IMR-90 (cell line): Measurements from ENCODE around the gene CACNA2D3. TPM values are rescaled to one million over a fixed set of nuclear protein-coding genes. Genes with fewer than 3 reads are reported as not detected.

Experiments used
- ATAC-seq: fragments of 200-7000 bp; cut with Tn5 transposase; 2 replicates; pipeline ENCODE4 v1.9.1; 2020; ENCODE audit warnings: low read depth, mild to moderate bottlenecking, moderate library complexity
- BruUV-seq: library from RNA; stranded (reverse); fragments of 400-500 nt; replicated peaks from 2 replicates; lab custom pipeline; 2021; lab: Mats Ljungman, UMichigan
- CTCF ChIA-PET: fragments of 300-600 bp; formaldehyde crosslinking; extraction: SDS; loops from one replicate; lab custom pipeline; 2021; ENCODE audit warnings: antibody characterized with exemption; lab: Yijun Ruan, JAX
- POLR2A ChIA-PET: fragments of 300-600 bp; sonication (Branson Sonifier 250); formaldehyde crosslinking; loops from one replicate; lab custom pipeline; 2022; ENCODE audit warnings: antibody characterized with exemption; ENCODE audit not compliant: unreplicated experiment; lab: Charles Lee
- DNase-seq: peaks from one replicate; pipeline ENCODE4 v3.0.0; 2013
- H2AFZ ChIP-seq: replicated peaks from 2 replicates; pipeline ENCODE3; 2013; ENCODE audit warnings: low read length, mild to moderate bottlenecking; ENCODE audit not compliant: poor library complexity
- H2AK5ac ChIP-seq: 2 replicates; pipeline ENCODE4 v1.6.1; 2013; ENCODE audit warnings: low read depth, low read length, inconsistent platforms
- H2AK9ac ChIP-seq: replicated peaks from 2 replicates; pipeline ENCODE3; 2013; ENCODE audit warnings: mild to moderate bottlenecking, low read depth, low read length, moderate library complexity; ENCODE audit not compliant: poor library complexity
- H2BK120ac ChIP-seq: 2 replicates; pipeline ENCODE4 v1.6.1; 2013; ENCODE audit warnings: low read depth, low read length, inconsistent platforms
- H2BK15ac ChIP-seq: 3 replicates; pipeline ENCODE4 v1.6.1; 2013; ENCODE audit warnings: low read depth, low read length, inconsistent platforms
- H2BK20ac ChIP-seq: 2 replicates; pipeline ENCODE4 v1.6.1; 2013; ENCODE audit warnings: low read depth, mild to moderate bottlenecking, inconsistent platforms, low read length, moderate library complexity
- H2BK5ac ChIP-seq: 2 replicates; pipeline ENCODE4 v1.6.1; 2013; ENCODE audit warnings: mild to moderate bottlenecking, low read depth, low read length, inconsistent platforms; ENCODE audit not compliant: poor library complexity, severe bottlenecking
- H3K14ac ChIP-seq: replicated peaks from 2 replicates; pipeline ENCODE4 v1.6.1; 2013; ENCODE audit warnings: low read depth, low read length, inconsistent platforms
- H3K18ac ChIP-seq: 2 replicates; pipeline ENCODE4 v1.6.1; 2013; ENCODE audit warnings: low read depth, low read length, control low read depth
- H3K23ac ChIP-seq: 2 replicates; pipeline ENCODE4 v1.6.1; 2013; ENCODE audit warnings: low read depth, low read length, inconsistent platforms
- H3K27ac ChIP-seq: 2 replicates; pipeline ENCODE4 v1.5.1; 2013; ENCODE audit warnings: mild to moderate bottlenecking, control low read depth, low read length; ENCODE audit not compliant: insufficient read depth
- H3K27me3 ChIP-seq: 2 replicates; pipeline ENCODE4 v1.6.1; 2013; ENCODE audit warnings: low read length; ENCODE audit not compliant: control insufficient read depth, insufficient read depth
- H3K36me3 ChIP-seq: 2 replicates; pipeline ENCODE4 v1.6.1; 2013; ENCODE audit warnings: low read length, mixed read lengths; ENCODE audit not compliant: control insufficient read depth, insufficient read depth
- H3K4ac ChIP-seq: 2 replicates; pipeline ENCODE4 v1.6.1; 2013; ENCODE audit warnings: low read depth, low read length, inconsistent platforms
- H3K4me1 ChIP-seq: 2 replicates; pipeline ENCODE4 v1.6.1; 2013; ENCODE audit warnings: low read length, mixed read lengths; ENCODE audit not compliant: control insufficient read depth, insufficient read depth
- H3K4me2 ChIP-seq: 2 replicates; pipeline ENCODE4 v1.6.1; 2013; ENCODE audit warnings: low read depth, mild to moderate bottlenecking, control low read depth, low read length, moderate library complexity
- H3K4me3 ChIP-seq: 2 replicates; pipeline ENCODE4 v1.5.1; 2013; ENCODE audit warnings: low read depth, mild to moderate bottlenecking, control low read depth, low read length, moderate library complexity; ENCODE audit not compliant: insufficient read depth
- H3K56ac ChIP-seq: 2 replicates; pipeline ENCODE4 v1.6.1; 2013; ENCODE audit warnings: low read length, inconsistent platforms; ENCODE audit not compliant: insufficient read depth; ENCODE audit errors: extremely low read depth
- H3K79me1 ChIP-seq, 2 experiments: 2 replicates each; pipeline ENCODE4 v1.6.1; 2013; ENCODE audit warnings: low read length in 2 of 2, inconsistent platforms in 1 of 2, low read depth in 1 of 2
- H3K9ac ChIP-seq: 2 replicates; pipeline ENCODE4 v1.6.1; 2013; ENCODE audit warnings: low read depth, low read length, control low read depth
- H3K9me1 ChIP-seq: 2 replicates; pipeline ENCODE4 v1.6.1; 2013; ENCODE audit warnings: low read length, inconsistent platforms; ENCODE audit not compliant: insufficient read depth
- H3K9me3 ChIP-seq: 2 replicates; pipeline ENCODE4 v1.6.1; 2013; ENCODE audit warnings: low read length; ENCODE audit not compliant: control insufficient read depth, insufficient read depth
- H4K20me1 ChIP-seq: 2 replicates; pipeline ENCODE4 v1.6.1; 2013; ENCODE audit warnings: low read length, inconsistent platforms; ENCODE audit not compliant: insufficient read depth
- H4K5ac ChIP-seq: 2 replicates; pipeline ENCODE4 v1.6.1; 2013; ENCODE audit warnings: mild to moderate bottlenecking, low read depth, low read length, control low read depth
- H4K8ac ChIP-seq, 2 experiments: 2 replicates each; pipeline ENCODE4 v1.6.1; 2013; ENCODE audit warnings: low read depth in 2 of 2, low read length in 2 of 2, control low read depth in 1 of 2, inconsistent platforms in 1 of 2
- H4K91ac ChIP-seq: 2 replicates; pipeline ENCODE4 v1.6.1; 2013; ENCODE audit warnings: low read depth, low read length, inconsistent platforms; ENCODE audit not compliant: insufficient read depth
- NFE2L2 ChIP-seq: fragments of 150-350 bp; IDR thresholded peaks from 2 replicates; pipeline ENCODE4 v1.6.1; 2016; ENCODE audit warnings: low read depth, mild to moderate bottlenecking, low read length
- POLR2A ChIP-seq: IDR thresholded peaks from 2 replicates; pipeline ENCODE4 v1.6.1; 2012; ENCODE audit warnings: mild to moderate bottlenecking, low read depth, low read length
- WGBS, 2 experiments: methylation state at CpG; one replicate each; pipeline versions ENCODE4 v1.1.5 to v1.1.7; 2013; ENCODE audit warnings: missing lambda C conversion rate in 2 of 2; ENCODE audit not compliant: insufficient read length in 1 of 2; ENCODE audit errors: extremely low coverage in 2 of 2; 5-methylcytosine and 5-hydroxymethylcytosine counted together
- dilution Hi-C: fragments of 300-500 bp; cut with HindIII; formaldehyde crosslinking; loops from one replicate; pipeline ENCODE4 v1.14.3; 2018; ENCODE audit warnings: low sequenced_read_pairs; ENCODE audit not compliant: unreplicated experiment
- in situ Hi-C: fragments of 300-500 bp; cut with MboI; formaldehyde crosslinking; loops from 3 replicates; pipeline ENCODE4 v1.14.3; 2019; ENCODE audit warnings: low sequenced_read_pairs, inconsistent platforms, mixed read lengths
- intact Hi-C: fragments of 100-400 bp; cut with micrococcal nuclease; formaldehyde crosslinking; loops from 2 replicates; pipeline ENCODE4 v1.10.0; 2022
- polyA plus RNA-seq, 3 experiments: library from polyadenylated mRNA; depleted of rRNA; stranded (reverse); fragments of >200 nt; gene quantifications; 2 replicates each; pipeline ENCODE4 v1.2.3, GENCODE V29; 2012; ENCODE audit warnings: low replicate concordance in 1 of 3
- total RNA-seq: library from RNA; depleted of rRNA; stranded (reverse); fragments of >200 nt; gene quantifications from 2 replicates; pipeline ENCODE4 v1.2.3, GENCODE V29; 2012

CACNA2D3 gene
- total and polyA plus RNA-seq, 2 of the 4 experiments (the other 2 are of a cell fraction): 0.36 to 0.41 TPM

DNA sequence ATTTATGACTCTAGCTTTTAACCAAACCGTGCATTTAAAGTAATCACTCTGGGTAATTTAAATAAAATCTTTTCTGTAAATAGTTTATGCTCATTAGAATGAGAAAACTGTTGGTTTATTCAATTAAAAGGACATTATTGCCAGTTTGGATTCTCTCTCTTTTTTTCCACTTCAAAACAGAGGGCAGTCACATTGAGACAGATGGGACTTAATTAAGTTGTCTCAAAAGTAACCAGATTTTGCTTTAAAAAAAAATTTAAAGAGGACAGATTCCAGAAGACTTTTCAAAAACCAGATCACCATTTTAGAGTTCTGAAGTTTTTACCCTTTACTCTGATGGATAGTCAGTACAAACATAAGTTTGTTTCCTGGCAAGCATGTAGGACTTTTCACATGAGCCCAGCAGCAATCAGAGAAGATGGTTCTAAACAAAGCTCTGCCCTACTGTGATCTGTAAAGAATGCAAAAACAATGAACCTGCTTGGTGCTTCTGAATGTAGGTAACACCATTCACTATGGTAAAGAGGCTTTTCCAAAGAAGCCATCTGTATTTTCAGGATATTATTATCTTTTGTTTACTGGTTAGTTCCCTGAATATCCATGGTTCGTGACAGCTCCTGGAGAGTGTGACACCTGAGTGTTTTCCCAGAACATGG lies 669.3 kb downstream of the CACNA2D3 start:
- no CpG with 5 or more reads among the region's 2 CpGs for WGBS, 2 experiments
- no peak overlapping the region for H3K56ac ChIP-seq
- H2BK20ac ChIP-seq: no peak overlapping the region
- H4K5ac ChIP-seq: no peak overlapping the region
- no peak overlapping the region for H2BK120ac ChIP-seq
- H3K27me3 ChIP-seq: peaks cover 11% of the 10 kb centered on the region
- CTCF ChIA-PET: no interaction called here
- no peak overlapping the region for H3K14ac ChIP-seq
- dilution Hi-C loops (no loop called here), intact Hi-C loops (no loop called here), in situ Hi-C loops (no loop called here)
- no peaks in the 10 kb centered on the region for H3K9me1 ChIP-seq
- H3K9ac ChIP-seq: no peak overlapping the region
- no peak overlapping the region for H4K91ac ChIP-seq
- DNase-seq (no peak), ATAC-seq (no peak)
- H3K79me1 ChIP-seq: no peaks in the 10 kb centered on the region
- no peak overlapping the region for H4K8ac ChIP-seq
- H3K4me3 ChIP-seq: no peak overlapping the region
- H2BK5ac ChIP-seq: no peak overlapping the region
- H3K4me1 ChIP-seq: no peaks in the 10 kb centered on the region
- H3K36me3 ChIP-seq: no peaks in the 10 kb centered on the region
- no peak overlapping the region for H3K23ac ChIP-seq
- no peak overlapping the region for H2AK9ac ChIP-seq
- H3K9me3 ChIP-seq: no peaks in the 10 kb centered on the region; the same call in 1 of the 2 replicates
- no peak overlapping the region for H2BK15ac ChIP-seq
- no peak overlapping the region for H3K18ac ChIP-seq
- no TSS peak for BruUV-seq
- no peak overlapping the region for H2AK5ac ChIP-seq
- POLR2A ChIA-PET: no interaction called here
- H4K20me1 ChIP-seq: no peaks in the 10 kb centered on the region
- TF ChIP-seq NFE2L2 (no peak), POLR2A (no peak)
- H3K4ac ChIP-seq: no peak overlapping the region
- no peak overlapping the region for H3K4me2 ChIP-seq
- no peak overlapping the region for H2AFZ ChIP-seq
- no peak overlapping the region for H3K27ac ChIP-seq
